ENCODE measurements around the gene PBXIP1. TPM values are rescaled to one million over a fixed set of nuclear protein-coding genes. Genes with fewer than 3 reads are reported as not detected.
"Not testable (repeated sequence)": the region's sequence is repeated elsewhere in the genome, so short reads cannot be mapped to it uniquely, and the experiment has no call there.

PBXIP1 gene
- total RNA-seq, 4 donors from 2014 or later, result 41.4 to 67.4 (median 61.3) TPM

- 74% methylated on average over 16 of the region's 16 CpGs for WGBS
- no peak overlapping the region for H3K27ac ChIP-seq
Observed at GRCh38 chr1:154998201-154998780, 42.4 kb upstream of the PBXIP1 start.

GRCh38 chr1:154996966-154997701, 41.2 kb upstream of the PBXIP1 start:
- DNase-seq (ENCODE audit: low spot score in 2 of 2), result peak in 1 of 2 donors; percentile 48
- H3K4me1 ChIP-seq, result peaks cover 32% of the 10 kb centered on the region
- 83% methylated on average over 15 of the region's 15 CpGs for WGBS
- H3K36me3 ChIP-seq, result peaks cover 6% of the 10 kb centered on the region
- TF ChIP-seq EP300 (IDR thresholded peaks at IDR 0.05) (no peak), CTCF (IDR thresholded peaks at IDR 0.05) (no peak), POLR2AphosphoS5 (IDR thresholded peaks at IDR 0.05) (no peak), POLR2A (IDR thresholded peaks at IDR 0.05) (no peak)
- H3K27me3 ChIP-seq, result no peaks in the 10 kb centered on the region
- H3K9me3 ChIP-seq, result no peaks in the 10 kb centered on the region
- no peak overlapping the region for H3K4me3 ChIP-seq
- no peak overlapping the region for H3K27ac ChIP-seq

More at GRCh38 chr1:154998201-154998780, 42.4 kb upstream of the PBXIP1 start:
- Histone ChIP-seq H3K27me3 (no peaks in the 10 kb centered on the region), H3K4me1 (peaks cover 32% of the 10 kb centered on the region), H3K9me3 (no peaks in the 10 kb centered on the region), H3K36me3 (no peaks in the 10 kb centered on the region), H3K4me3 (no peak overlapping the region)
- no peak for TF ChIP-seq EP300 (IDR thresholded peaks at IDR 0.05)
- TF ChIP-seq POLR2A (IDR thresholded peaks at IDR 0.05), result no peak
- no peak for TF ChIP-seq CTCF (IDR thresholded peaks at IDR 0.05)
- TF ChIP-seq POLR2AphosphoS5 (IDR thresholded peaks at IDR 0.05), result no peak
- peak in 1 of 2 donors; percentile 67 for DNase-seq (ENCODE audit: low spot score in 2 of 2)

- H3K4me3 ChIP-seq, H3K9me3 ChIP-seq, H3K27me3 ChIP-seq, H3K27ac ChIP-seq: not testable (repeated sequence)
- TF ChIP-seq CTCF (IDR thresholded peaks at IDR 0.05), result peak in 1 of 2 donors; percentile 24
- WGBS, result 52% methylated on average over 13 of the region's 13 CpGs
- H3K36me3 ChIP-seq, result peaks cover 19% of the 10 kb centered on the region
- H3K4me1 ChIP-seq, result peaks cover 29% of the 10 kb centered on the region
- peak in 1 of 2 donors; percentile 67 for DNase-seq (ENCODE audit: low spot score in 2 of 2)
Observed at GRCh38 chr1:154995301-154995983, 39.5 kb upstream of the PBXIP1 start.

GRCh38 chr1:154994591-154994990, 38.7 kb upstream of the PBXIP1 start:
- Histone ChIP-seq H3K4me3 (no peak overlapping the region), H3K27me3 (no peaks in the 10 kb centered on the region), H3K4me1 (peaks cover 20% of the 10 kb centered on the region), H3K36me3 (peaks cover 28% of the 10 kb centered on the region), H3K27ac (no peak overlapping the region), H3K9me3 (no peaks in the 10 kb centered on the region)
- peak in 1 of 2 donors; percentile 24 for DNase-seq (ENCODE audit: low spot score in 2 of 2)
- no peak for TF ChIP-seq POLR2AphosphoS5 (IDR thresholded peaks at IDR 0.05)
- WGBS, result 63% methylated on average over 3 of the region's 3 CpGs

GRCh38 chr1:154994269-154994587, 38.3 kb upstream of the PBXIP1 start:
- peaks cover 19% of the 10 kb centered on the region for H3K4me1 ChIP-seq
- TF ChIP-seq POLR2A (IDR thresholded peaks at IDR 0.05) (no peak), POLR2AphosphoS5 (IDR thresholded peaks at IDR 0.05) (no peak), EP300 (IDR thresholded peaks at IDR 0.05) (no peak), CTCF (IDR thresholded peaks at IDR 0.05) (no peak)
- H3K4me3 ChIP-seq, result no peak overlapping the region
- DNase-seq (ENCODE audit: low spot score in 2 of 2), result no peak
- H3K36me3 ChIP-seq, result peaks cover 31% of the 10 kb centered on the region
- WGBS, result 32% methylated on average over 1 of the region's 1 CpG
- no peak overlapping the region for H3K27ac ChIP-seq
- H3K27me3 ChIP-seq, result no peaks in the 10 kb centered on the region
- no peaks in the 10 kb centered on the region for H3K9me3 ChIP-seq

Measured in suprapubic skin (tissue), 4 donors.